KMS-11 (cell line): ENCODE measurements around the gene TWIST1.

Source experiments
- H2AFZ ChIP-seq: fragments of 200-600 bp; sonication (generic); 2 replicates; pipeline ENCODE4 v1.6.1; 2016; ENCODE audit warnings: antibody characterized with exemption, mixed run types, low read depth
- H3K27ac ChIP-seq: fragments of 200-600 bp; sonication (generic); 2 replicates; pipeline ENCODE4 v1.6.1; 2016; ENCODE audit warnings: mild to moderate bottlenecking, mixed run types
- H3K27me3 ChIP-seq: fragments of 200-600 bp; sonication (generic); 2 replicates; pipeline ENCODE4 v1.6.1; 2017; ENCODE audit warnings: mild to moderate bottlenecking, low read depth, mixed run types, moderate library complexity; ENCODE audit not compliant: insufficient read depth
- H3K36me3 ChIP-seq: fragments of 200-600 bp; sonication (generic); 2 replicates; pipeline ENCODE4 v1.6.1; 2017; ENCODE audit warnings: mild to moderate bottlenecking, mixed run types; ENCODE audit not compliant: insufficient read depth
- H3K4me1 ChIP-seq: fragments of 200-600 bp; sonication (generic); 2 replicates; pipeline ENCODE4 v1.6.1; 2016; ENCODE audit warnings: mild to moderate bottlenecking, low read depth, mixed run types; ENCODE audit not compliant: poor library complexity, severe bottlenecking
- H3K4me2 ChIP-seq: fragments of 200-600 bp; sonication (generic); 2 replicates; pipeline ENCODE4 v1.7.0; 2016; ENCODE audit warnings: mild to moderate bottlenecking, mixed run types
- H3K4me3 ChIP-seq: fragments of 200-600 bp; sonication (generic); IDR thresholded peaks from 2 replicates; pipeline ENCODE4 v1.6.1; 2017; ENCODE audit warnings: low read depth, low read length, mixed read lengths; ENCODE audit not compliant: insufficient read depth
- H3K79me2 ChIP-seq: fragments of 200-600 bp; sonication (generic); 2 replicates; pipeline ENCODE4 v1.6.1; 2016; ENCODE audit warnings: low read depth, mixed run types; ENCODE audit not compliant: insufficient read depth
- H3K9ac ChIP-seq: fragments of 200-600 bp; sonication (generic); 2 replicates; pipeline ENCODE4 v1.6.1; 2016; ENCODE audit warnings: mild to moderate bottlenecking, mixed run types
- H4K20me1 ChIP-seq: fragments of 200-600 bp; sonication (generic); 2 replicates; pipeline ENCODE4 v1.6.1; 2016; ENCODE audit warnings: mild to moderate bottlenecking, mixed run types; ENCODE audit not compliant: insufficient read depth
- TF ChIP-seq, protein P1 (sequence below): fragments of 200-600 bp; sonication (generic); conservative IDR thresholded peaks from 2 replicates; pipeline ENCODE4 v1.6.1; 2017; ENCODE audit warnings: low read depth, mild to moderate bottlenecking, antibody characterized with exemption, low read length, moderate library complexity, mixed read lengths

TWIST1 gene

DNA sequence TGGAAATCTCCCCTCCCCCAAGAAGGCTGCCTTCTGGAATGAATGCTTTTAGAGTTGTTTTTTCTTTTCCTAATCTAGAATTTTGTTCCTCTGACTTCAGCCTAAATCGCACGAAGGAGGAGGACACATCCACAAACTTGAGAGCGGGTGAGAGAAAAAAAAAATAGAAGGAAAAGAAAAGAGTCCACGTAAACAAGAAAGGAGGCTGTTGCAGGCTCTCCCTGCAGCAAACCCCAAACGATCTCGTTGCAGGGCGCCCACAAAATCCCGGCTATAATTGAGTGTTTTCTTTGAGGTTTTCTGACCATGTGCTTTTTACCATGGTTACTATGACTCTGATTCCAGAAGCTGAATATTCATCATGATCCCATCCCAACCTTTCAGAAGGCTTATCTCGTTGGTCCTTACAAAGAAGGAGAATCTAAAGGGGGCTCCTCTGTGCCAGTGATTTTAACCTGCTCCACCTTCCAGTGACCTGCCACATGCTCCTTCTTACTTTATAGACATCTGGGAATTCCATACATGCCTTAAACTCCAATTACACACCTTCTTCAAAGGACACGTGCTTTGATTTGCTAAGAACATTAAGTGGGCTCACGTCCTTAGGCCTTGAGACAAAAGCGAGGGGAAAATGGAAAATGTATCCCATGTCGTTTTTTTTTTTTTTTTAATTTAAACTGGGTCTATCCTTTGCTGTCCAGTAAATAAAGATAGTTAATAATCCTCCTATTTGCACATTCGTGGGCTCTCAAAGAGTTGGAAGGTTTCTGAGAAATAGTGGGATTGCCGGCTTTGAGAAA lies 5.8 kb downstream of the TWIST1 start:
- Histone ChIP-seq H3K4me2 (no peak overlapping the region), H3K79me2 (peaks cover 24% of the 10 kb centered on the region), H3K9ac (no peak overlapping the region), H3K4me1 (peaks cover 17% of the 10 kb centered on the region), H3K27me3 (no peaks in the 10 kb centered on the region), H3K27ac (no peak overlapping the region), H3K4me3 (no peak overlapping the region), H2AFZ (no peak overlapping the region), H3K36me3 (no peaks in the 10 kb centered on the region), H4K20me1 (no peaks in the 10 kb centered on the region)
- TF ChIP-seq, protein P1, sequence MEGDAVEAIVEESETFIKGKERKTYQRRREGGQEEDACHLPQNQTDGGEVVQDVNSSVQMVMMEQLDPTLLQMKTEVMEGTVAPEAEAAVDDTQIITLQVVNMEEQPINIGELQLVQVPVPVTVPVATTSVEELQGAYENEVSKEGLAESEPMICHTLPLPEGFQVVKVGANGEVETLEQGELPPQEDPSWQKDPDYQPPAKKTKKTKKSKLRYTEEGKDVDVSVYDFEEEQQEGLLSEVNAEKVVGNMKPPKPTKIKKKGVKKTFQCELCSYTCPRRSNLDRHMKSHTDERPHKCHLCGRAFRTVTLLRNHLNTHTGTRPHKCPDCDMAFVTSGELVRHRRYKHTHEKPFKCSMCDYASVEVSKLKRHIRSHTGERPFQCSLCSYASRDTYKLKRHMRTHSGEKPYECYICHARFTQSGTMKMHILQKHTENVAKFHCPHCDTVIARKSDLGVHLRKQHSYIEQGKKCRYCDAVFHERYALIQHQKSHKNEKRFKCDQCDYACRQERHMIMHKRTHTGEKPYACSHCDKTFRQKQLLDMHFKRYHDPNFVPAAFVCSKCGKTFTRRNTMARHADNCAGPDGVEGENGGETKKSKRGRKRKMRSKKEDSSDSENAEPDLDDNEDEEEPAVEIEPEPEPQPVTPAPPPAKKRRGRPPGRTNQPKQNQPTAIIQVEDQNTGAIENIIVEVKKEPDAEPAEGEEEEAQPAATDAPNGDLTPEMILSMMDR: no peak

DNA sequence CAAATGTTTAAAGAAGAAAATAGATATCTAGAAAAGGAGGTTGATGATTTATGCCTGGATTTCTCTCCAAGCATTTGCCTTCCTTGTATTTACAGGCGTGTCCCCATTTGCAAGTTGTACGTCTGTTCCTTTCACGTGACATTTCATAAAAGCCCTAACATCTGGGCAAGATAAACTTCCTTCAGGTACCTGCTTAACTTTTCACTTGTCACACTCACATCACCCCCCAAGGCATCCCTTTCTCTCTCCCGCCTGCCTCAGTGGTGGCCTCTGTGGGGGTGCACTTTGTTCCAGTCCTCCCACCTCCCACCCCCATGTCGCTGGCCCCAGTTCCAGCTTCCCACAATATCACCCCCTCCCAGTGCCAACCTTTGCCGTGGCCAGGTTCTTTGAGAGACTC lies 6.7 kb downstream of the TWIST1 start:
- Histone ChIP-seq H3K27me3 (no peaks in the 10 kb centered on the region), H3K4me3 (no peak overlapping the region), H3K79me2 (peaks cover 17% of the 10 kb centered on the region)

DNA sequence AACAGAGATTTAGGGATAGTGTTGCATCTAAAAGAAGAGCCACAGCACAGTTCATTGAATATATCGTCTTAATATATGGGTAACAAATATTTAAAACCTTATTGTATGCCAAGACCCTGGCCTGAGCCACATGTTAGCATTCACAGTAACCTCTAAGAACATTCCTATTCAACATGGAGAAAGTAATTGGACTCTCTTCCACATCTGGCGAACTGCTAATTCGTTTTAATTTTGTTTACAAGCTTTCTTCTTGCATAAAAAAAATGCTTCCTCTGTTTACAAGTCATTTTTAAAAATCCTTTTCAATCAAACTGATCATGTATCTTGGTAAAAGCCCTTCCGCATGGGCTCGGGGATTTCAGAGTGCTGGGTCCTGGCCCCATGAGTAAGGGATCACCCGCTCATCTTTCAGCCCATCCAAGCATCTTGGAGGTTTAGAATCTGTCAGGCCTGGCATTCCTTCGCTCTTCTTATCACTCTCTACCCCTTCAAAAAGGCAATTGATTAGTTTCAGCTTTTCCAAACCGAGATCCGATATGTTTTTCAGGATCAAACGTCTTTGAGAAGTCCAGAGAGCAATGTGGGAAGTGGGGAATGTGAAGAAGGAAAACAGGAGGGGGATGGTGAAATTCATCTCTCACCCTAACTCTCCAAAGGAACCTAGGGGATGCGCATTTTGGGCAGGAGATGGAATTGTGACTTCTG lies 7.3 kb downstream of the TWIST1 start:
- TF ChIP-seq, protein P1: no peak
- Histone ChIP-seq H4K20me1 (no peaks in the 10 kb centered on the region), H3K4me2 (no peak overlapping the region), H3K4me3 (no peak overlapping the region), H3K36me3 (no peaks in the 10 kb centered on the region), H3K9ac (no peak overlapping the region), H3K4me1 (peaks cover 13% of the 10 kb centered on the region), H3K27ac (no peak overlapping the region), H2AFZ (no peak overlapping the region), H3K27me3 (no peaks in the 10 kb centered on the region), H3K79me2 (peaks cover 11% of the 10 kb centered on the region)

More for the DNA sequence above, 6.7 kb downstream of the TWIST1 start:
- H3K4me2 ChIP-seq: no peak overlapping the region
- no peaks in the 10 kb centered on the region for H3K36me3 ChIP-seq
- H4K20me1 ChIP-seq: no peaks in the 10 kb centered on the region
- no peak overlapping the region for H3K9ac ChIP-seq
- no peak overlapping the region for H2AFZ ChIP-seq
- TF ChIP-seq, protein P1: no peak
- H3K27ac ChIP-seq: no peak overlapping the region
- H3K4me1 ChIP-seq: peaks cover 17% of the 10 kb centered on the region

DNA sequence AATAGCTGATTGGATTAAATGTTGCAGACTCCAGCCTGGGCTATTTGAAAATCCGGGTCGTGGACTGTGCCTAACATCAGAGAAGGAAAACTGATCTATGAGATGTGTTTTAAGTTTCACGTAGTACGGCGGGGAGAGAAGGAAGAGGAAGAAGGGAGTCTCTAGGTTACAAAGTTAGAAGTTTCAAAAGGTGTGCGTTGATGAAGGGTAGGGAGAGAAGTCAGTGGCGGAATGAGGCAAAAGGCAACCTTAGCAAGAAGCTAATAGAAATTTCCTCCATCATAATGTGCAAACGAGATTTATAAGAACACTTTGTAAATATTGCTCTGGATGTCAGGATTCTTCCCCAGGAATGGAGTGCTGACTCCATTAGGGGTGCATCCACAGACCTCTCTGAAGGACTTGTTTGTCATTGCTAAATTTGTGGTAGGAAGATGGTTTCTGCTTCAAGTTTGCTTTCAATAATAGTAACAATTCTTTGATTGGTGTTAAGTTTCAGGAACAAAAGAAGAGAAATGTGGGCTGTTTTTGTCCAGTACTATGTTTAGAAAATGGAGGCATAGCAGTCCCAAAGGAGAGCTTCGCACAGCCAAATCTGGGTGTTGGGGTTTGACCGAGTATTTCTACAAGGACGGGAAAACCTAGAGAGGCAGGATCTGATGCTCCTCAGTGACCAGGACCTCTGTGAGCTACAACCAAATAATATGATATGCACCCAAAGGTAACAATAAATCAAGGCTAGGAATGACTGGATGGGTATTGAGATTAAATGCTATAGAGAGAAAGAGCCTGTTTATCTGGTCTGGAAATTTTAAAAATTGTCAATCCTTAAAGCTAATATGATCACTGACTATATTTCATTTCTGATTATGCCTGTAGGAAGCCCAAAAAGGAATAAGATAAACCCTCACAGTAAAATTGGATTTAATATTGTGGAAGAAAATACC lies 8.2 kb downstream of the TWIST1 start:
- H3K4me1 ChIP-seq: peaks cover 4% of the 10 kb centered on the region
- peaks cover 2% of the 10 kb centered on the region for H3K79me2 ChIP-seq
- no peaks in the 10 kb centered on the region for H3K27me3 ChIP-seq
- no peak overlapping the region for H3K27ac ChIP-seq
- no peak overlapping the region for H3K4me3 ChIP-seq
- no peak overlapping the region for H3K9ac ChIP-seq
- no peaks in the 10 kb centered on the region for H4K20me1 ChIP-seq
- no peaks in the 10 kb centered on the region for H3K36me3 ChIP-seq
- TF ChIP-seq, protein P1: no peak
- no peak overlapping the region for H3K4me2 ChIP-seq
- no peak overlapping the region for H2AFZ ChIP-seq
